ENCODE measurements around the gene TBL1XR1. TPM values are rescaled to one million over a fixed set of nuclear protein-coding genes. Genes with fewer than 3 reads are reported as not detected.

The TBL1XR1 gene
- total and polyA plus RNA-seq, 2 donors (not counting 3 experiments of a cell fraction or from before 2014, with no cell fraction given): 26.9 to 146 TPM

DNA sequence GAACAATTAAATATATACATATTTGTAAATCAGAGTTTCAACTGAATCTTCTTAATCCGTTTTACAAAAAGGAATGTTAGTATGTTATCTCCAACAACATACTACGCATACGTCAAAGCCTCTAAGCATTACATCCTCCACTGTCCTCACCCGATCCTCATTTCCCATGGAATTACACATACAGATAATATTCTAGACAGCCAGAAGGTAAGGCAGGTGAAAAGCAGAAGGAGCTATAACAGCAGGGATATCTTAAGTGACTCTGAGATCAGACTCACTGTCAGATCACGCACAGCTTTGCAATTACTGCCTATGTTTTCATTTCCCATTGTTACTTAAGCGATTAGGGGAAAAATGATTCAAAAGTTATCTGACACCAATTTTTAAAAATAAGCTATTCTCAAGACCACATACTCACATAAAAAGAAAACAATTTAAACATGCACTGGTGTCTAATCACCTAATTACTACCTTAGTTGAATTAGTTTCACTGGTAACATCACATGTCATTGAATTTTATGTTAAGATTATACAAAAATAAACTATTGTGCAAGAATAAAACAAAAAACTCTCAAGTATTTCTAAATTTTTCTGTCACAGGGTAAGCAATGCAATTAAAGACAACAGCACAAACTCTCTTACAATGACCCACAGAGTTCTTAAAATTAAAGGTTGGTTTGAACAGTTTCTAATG, 92.8 kb downstream of the TBL1XR1 start:
- Histone ChIP-seq H3K36me3 (ENCODE audit: control insufficient read depth in 2 of 2, extremely low read depth in 1 of 2, insufficient read depth in 2 of 2, low read length in 2 of 2) (no peaks in the 10 kb centered on the region), H3K27ac (ENCODE audit: insufficient read depth, low read depth, low read length) (no peak overlapping the region), H3K27me3 (ENCODE audit: control insufficient read depth in 2 of 2, insufficient read depth in 2 of 2, low read length in 2 of 2) (no peaks in the 10 kb centered on the region), H3K9me3 (replicated peaks; ENCODE audit: control insufficient read depth, insufficient read depth, low read length) (no peaks in the 10 kb centered on the region), H3K4me2 (ENCODE audit: insufficient read depth, low read length) (no peak overlapping the region), H3K4me1 (ENCODE audit: control insufficient read depth, extremely low read depth, insufficient read depth, low read length) (no peaks in the 10 kb centered on the region), H2AFZ (ENCODE audit: low read depth, low read length) (no peak overlapping the region), H3K4me3 (replicated peaks in 1 of 3; ENCODE audit: insufficient read depth in 1 of 3, low read depth in 1 of 3, low read length in 3 of 3) (no peak overlapping the region), H3K9ac (replicated peaks; ENCODE audit: extremely low read depth, insufficient read depth, low read length) (no peak overlapping the region), H3K9me1 (replicated peaks; ENCODE audit: control insufficient read depth, extremely low read depth, insufficient read depth, low read length) (no peaks in the 10 kb centered on the region), H4K20me1 (replicated peaks; ENCODE audit: control insufficient read depth, extremely low read depth, insufficient read depth, low read length) (peaks cover 3% of the 10 kb centered on the region), H3K79me2 (ENCODE audit: control insufficient read depth, insufficient read depth, low read length) (peaks cover 94% of the 10 kb centered on the region)
- FAIRE-seq (no peak), DNase-seq (ENCODE audit: low read depth, low spot score) (no peak)
- ChIA-PET CTCF (no interaction called here), POLR2A (no interaction called here)
- intact Hi-C loops (cut with micrococcal nuclease) (no loop called here), dilution Hi-C loops (cut with MboI; ENCODE audit: extremely low pct_ligation_motif_present, low sequenced_read_pairs) (no loop called here)
- TF ChIP-seq POLR2A (IDR thresholded peaks at IDR 0.05; ENCODE audit: low read depth, low read length) (no peak), FOS (IDR thresholded peaks at IDR 0.05; ENCODE audit: borderline replicate concordance, insufficient read depth, low read length) (no peak), MYC (IDR thresholded peaks at IDR 0.05; ENCODE audit: low read depth, low read length) (no peak), CTCF (IDR thresholded peaks at IDR 0.05; ENCODE audit: extremely low read depth in 1 of 2, insufficient read depth in 1 of 2, low read depth in 1 of 2, low read length in 2 of 2) (no peak), POLR2AphosphoS5 (IDR thresholded peaks at IDR 0.05; ENCODE audit: insufficient read depth, low read depth, low read length) (no peak), GATA2 (IDR thresholded peaks at IDR 0.05; ENCODE audit: insufficient read depth, insufficient read length, low read depth, low read length) (no peak), EZH2 (IDR thresholded peaks at IDR 0.05; ENCODE audit: borderline replicate concordance, low read depth, low read length, severe bottlenecking) (no peak), JUN (IDR thresholded peaks at IDR 0.05; ENCODE audit: borderline replicate concordance, insufficient read depth, insufficient read length, low read depth) (no peak)
- TF ChIP-seq, protein P1, sequence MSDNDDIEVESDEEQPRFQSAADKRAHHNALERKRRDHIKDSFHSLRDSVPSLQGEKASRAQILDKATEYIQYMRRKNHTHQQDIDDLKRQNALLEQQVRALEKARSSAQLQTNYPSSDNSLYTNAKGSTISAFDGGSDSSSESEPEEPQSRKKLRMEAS (IDR thresholded peaks at IDR 0.05; ENCODE audit: insufficient read depth, insufficient read length): no peak
- BruUV-seq (replicated peaks): no TSS peak

Measured in endothelial cell of umbilical vein (primary cell).